NCI-H187 (cell line): Measurements from ENCODE around the gene DLGAP1.
A peak's percentile ranks its signal among the peaks of the same experiment; 100 is the strongest.
"Not testable (repeated sequence)": the region's sequence is repeated elsewhere in the genome, so short reads cannot be mapped to it uniquely, and the experiment has no call there.

Source experiments
- DNase-seq, 2 experiments: peaks; one replicate each; lab custom pipeline; 2025; lab: John Stamatoyannopoulos, UW

DLGAP1 gene

DNA sequence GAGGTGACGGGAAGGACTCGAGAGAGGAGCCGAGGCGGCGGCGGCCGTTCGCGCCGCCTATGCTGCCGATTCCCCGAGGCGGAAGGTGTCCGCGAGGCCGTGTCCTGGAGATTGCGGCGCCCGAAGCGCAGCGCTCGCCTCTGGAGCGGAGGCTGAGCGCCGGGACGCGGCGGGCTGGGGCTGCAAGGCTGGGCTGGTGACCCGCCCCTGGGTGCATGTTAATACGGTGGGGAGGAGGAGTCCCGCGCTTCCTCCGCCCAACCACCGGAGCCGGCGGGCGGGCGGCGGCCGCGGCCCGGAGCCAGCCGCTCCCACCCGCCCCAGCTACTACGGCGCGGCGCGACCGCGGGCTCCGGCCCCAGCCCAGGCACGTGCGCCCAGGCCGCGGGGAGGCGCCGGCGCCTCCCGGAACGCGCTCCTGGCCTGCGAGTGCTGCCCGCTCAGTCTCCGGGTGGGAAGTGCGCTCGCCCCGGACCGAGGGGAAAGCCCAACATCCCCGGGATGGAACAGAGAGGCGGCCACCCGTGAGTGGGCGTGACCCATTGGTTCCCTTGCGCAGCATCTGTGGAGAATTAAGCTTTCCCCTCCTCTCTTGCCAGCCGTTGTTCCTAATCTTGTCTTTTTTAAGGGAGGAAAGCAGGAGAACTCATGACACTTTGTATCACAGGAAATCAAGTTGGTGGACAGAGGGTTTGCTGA lies at the start of gene DLGAP1:
DLGAP1 (minus strand) TSS at position 195 of the 699 bp plus-strand sequence.
- DNase-seq = peak in 1 of 2 experiments; percentile 36

DNA sequence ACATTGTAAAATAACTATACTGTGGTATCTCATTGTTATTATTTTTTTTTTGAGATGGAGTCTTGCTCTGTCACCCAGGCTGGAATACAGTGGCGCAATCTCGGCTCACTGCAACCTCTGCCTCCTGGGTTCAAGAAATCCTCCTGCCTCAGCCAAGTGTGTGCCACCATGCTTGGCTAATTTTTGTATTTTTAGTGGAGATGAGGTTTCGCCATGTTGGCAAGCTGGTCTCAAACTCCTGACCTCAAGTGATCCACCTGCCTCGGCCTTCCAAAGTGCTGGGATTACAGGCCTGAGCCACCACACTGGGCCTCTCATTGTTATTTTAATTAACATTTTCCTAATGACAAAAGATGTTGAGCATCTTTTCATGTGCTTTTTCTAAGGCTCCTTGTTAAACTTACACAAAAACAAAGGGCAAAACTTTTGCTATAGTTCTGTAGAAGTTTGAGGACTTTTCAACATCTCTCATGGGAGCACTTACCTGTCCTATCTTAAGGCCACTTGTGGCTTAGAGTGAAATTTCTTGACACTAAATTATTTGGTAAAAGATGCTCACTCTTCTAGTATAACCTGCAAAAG lies 39.7 kb upstream of the DLGAP1 start:
- DNase-seq = not testable (repeated sequence)

DNA sequence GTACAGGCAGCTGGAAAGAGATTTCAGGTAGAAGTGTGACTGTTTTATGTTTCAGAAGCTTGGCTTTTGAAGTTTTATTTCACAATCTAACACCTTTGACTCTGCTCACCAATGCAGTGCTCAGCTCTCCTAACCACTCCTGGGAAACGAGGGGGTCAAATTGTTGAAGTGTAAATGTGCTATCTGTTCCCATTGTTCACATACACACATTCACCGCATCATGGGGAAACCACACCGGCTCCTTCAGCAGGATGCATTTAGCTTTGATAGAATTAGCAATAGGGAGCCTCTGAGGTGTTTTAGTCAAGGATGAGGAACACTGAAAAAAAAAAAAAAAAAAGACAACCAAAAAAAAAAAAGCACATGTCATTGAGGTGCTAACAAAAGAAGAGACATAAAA lies 13.4 kb upstream of the DLGAP1 start:
- DNase-seq = no peak

DNA sequence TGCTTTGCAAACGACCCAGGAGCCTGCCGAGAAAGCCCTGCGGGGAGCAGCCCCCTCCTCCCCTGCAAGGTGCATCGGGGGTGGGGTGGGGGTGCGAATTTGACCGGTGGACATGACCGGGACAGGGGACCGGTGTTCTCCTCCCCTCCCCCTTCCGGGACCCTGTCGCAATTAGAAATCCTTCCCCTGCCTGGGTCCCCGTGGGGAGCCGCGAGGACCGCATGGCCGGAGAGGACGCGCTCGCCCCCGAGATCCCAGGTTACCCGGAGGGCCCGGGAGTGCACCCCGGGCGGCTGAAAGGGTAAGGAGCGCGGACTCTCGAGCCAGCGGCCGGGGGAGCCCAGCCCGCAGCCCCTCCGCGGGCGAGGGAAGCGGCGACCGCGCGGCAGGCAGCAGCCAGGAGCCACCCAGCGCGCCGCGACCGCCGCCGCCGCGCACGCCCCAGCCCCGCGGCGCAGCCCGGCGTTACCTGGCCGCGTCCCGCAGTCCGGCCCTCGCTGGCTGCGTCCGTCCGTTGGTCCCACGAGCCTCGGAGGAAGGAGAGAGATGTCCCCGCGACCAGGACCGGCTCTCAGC lies 482 bp downstream of the DLGAP1 start:
- DNase-seq = no peak

DNA sequence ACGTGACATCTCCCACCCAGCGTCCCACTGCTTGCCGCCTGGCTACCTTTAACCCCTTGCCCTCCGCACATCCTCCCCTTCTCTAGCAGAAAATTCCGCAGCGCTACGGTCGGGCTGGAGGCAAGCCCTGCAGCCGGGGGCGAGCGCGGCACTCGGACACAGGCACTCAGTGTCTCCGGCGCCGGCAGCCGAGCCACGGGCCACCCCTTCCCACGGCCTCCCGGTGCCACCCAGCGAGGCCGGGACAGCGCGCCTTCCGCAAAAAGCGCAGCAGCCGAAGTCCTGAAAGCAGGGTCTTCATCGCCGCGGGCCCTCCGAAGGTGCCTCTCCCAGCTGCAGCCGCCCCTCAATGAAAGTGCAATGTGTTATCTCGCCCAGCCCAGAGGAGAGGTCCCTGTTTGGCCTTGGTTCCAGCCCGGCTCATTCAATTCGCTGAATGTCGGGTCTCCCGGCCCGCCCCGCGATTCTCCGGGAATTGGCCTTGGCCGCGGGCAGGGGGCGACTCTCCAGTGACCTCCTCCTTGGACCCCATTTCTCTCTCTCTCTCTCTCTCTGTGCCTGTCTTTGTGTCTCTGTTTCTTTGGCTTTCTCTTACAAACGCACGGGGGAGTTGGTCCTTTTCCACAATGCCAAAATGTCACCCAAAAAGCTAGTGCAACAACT lies 1.1 kb downstream of the DLGAP1 start:
- no peak for DNase-seq

DNA sequence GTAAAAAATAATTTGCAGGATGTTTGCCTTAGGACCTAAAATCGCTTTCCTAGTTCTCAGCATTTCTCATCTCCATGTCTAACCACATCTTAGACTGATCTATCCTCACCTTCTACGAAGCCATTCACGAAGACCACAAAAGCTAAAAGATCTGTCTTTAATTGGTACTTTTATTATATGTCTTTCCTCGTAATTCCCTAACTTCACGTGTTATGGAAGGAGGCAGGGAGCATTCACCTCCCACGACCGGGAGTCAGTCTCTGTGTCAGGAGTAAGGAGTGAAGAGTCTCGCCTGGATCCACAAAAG lies 1.6 kb downstream of the DLGAP1 start:
- no peak for DNase-seq

DNA sequence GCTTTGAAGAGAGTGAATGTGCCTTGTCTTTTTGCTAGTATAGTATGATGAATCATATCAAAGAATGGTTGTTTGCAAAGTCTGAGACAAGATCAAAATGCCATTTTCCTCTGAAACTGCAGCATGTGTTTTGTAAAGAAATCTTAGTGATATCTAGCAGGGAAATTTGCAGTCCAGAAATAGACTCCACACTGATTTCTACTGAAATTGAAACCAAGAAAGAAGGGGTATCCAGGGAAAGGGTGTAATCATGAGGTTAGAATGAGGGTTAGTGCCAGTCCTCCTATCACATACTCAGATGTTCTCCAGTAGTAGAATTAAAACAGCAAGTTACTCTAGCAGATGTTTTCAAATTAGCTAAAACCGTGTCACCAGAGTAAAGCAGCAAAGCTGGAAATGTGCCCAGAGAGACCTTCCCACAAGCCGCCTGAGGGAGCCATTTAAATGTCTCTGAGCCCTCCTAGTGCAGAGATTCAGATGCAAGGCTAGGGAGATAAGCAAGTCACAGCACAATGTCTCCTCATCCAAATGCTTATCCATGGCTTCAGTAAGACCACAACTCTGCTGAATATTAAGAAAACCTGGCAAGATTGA lies 4.9 kb downstream of the DLGAP1 start:
- no peak for DNase-seq

DNA sequence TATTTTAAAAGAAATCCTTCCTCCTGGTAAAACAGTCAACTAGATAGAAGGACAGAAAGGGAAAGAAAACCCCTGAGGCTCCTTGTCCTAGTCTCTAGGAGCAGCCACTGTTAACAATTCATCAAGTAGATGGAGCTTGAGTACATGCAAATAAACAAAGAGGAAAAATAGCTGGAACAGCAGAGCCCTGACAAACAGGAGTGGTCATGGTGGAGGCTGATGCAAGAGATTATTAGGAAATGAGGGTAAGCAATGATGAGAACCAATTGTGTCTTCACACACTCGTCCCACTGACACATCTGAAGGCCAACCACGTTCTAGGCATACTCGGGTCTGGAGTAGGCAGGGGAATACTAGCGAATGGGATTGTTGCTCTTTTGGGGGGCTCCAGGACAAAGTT lies 9.2 kb downstream of the DLGAP1 start:
- DNase-seq = no peak

DNA sequence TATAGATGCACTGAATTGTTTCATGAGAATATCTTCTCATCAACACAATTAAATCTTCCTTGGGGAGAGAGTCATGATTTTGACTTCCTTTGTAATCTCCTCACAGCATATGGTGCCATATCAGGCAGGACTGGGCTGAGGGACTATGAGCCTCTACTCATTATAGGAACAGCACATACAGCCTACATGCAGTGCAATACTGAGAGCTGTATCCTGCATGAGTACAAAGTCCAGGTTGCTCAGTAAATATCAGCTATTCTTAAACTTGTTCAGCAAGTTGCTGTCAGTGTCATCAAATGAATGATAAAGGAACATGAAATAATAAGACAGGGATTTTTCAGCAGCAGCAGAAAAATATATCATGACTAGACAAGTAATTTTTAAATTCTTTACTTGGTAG lies 10.8 kb downstream of the DLGAP1 start:
- DNase-seq = no peak

DNA sequence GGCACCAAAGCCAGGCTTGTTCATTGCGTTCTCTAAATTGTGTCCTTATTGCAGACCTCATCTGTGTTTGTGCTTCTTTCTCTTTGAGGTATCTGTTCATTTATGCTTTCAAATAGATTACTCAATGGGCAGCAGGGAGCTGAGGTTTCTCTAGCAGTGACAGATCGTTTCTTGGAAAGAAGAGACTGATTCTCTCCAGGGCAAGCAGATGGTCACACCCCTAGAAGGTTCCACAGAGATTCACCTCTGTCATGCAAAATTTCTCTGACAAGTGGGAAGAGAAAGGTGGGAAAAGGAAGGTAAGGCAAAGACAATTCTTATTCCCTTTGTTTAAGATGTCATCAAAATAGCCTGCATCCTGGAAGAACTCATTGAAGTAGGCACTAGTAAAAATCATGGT lies 14.0 kb downstream of the DLGAP1 start:
- no peak for DNase-seq

DNA sequence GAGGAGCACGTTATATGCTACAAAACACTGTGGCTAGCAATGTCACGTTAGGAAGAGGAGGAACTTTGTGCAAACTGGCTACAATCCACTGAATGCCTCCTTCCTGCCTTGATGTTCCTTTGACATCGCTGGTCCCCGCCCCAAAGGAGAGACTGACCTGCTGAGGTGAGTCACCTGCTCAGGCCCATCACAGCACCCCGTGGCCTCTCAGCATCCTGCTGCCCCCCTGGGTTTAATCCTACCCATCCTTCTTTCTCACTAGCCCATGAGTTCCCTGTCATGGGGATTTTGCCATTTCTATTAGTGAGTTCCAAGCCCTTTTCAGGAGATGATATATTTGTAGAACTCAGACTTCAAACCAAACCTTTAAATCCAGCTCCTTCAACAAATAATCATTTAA lies 16.2 kb downstream of the DLGAP1 start:
- DNase-seq = no peak

DNA sequence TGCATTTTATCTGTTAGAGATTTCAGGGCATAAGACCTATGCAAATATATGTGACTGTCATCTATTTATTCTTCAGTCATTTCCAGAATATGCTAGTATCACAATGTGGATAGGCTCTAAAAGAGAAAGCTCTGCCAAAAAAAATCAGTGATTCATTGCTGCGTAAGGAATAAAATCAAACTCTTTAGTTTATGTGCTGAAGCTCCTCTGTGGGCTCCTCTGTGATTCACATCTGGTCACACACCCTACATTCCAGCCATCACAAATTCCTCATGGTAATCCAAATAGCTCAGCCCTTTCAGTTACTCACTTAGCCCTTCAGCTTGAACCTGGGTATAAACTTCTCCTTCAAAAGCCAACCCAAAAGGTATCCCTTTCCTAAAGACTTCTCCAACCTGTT lies 21.4 kb downstream of the DLGAP1 start:
- DNase-seq = no peak

DNA sequence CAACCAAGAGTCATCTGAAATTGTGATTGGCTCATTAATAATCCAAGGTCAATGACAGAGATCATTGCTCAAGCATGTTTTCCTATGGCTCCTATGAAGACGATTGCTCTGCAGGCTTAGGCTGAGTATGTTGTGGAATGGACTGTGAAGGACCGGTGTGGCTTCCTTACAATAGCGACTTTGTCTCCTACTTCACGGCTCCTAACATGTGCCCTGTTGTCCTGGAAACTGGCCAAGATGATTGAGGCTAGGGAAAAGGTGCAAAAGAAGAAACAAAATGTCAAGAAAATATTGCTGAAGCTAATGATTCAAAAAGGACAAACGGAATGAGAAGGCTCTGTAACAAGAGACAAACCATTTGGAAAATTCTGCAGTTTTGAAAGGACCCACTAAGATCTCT lies 24.3 kb downstream of the DLGAP1 start:
- no peak for DNase-seq

DNA sequence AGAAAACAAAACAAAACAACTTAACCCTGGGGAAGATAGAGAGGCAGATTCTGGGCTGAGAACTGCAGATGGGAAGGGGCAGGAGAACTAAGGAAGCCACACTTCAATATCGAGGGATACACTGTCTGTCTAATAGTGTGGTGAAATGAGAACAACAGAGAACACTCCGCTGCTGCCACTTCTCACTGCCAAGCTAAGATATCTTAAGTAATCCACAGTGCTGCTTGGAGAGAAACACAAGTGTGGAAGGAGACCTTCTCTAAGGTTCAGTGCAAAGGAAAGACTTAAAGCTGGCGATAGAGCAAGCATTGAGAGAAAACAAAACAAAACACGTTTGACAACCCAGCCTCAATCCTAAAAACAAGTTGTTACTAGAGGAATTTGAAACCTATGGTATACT lies 37.4 kb downstream of the DLGAP1 start:
- DNase-seq = no peak

DNA sequence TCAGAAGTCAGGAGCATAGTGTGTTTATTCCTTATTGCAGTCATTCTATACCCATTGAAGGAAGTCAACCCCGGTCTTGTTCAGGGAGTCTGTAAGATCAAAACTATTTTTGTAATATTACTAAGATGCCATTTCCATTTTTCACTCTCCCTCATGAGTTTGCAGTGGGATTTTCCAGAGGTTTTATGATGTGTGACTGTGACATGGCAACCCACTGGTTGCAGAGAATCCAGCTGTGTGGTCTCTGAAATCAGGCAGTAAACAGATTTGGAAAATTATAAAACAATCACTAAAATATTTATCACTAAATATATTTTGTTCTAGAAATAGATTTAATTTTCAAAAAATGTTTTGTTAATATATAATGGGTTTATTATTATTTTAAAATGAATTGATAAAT lies 38.1 kb downstream of the DLGAP1 start:
- DNase-seq = no peak

DNA sequence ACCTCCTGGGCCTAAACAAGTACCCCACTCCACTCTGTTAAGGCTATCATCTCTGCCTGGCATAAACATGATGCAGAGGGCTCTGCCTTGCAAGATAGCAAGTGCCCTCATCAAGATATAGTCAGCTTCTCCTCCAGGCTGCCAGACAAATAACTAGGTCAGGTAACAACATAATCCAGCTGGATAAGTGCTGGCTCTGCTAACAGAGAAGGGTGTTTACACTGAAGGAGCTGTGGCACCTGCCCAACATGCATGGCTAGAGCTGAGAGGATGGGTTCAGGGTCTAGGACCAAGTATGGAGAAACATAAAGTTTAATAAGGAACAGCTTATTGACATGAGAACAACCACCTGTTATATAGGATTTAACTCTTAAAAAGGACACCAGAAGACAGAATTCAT lies 42.8 kb downstream of the DLGAP1 start:
- DNase-seq = no peak

DNA sequence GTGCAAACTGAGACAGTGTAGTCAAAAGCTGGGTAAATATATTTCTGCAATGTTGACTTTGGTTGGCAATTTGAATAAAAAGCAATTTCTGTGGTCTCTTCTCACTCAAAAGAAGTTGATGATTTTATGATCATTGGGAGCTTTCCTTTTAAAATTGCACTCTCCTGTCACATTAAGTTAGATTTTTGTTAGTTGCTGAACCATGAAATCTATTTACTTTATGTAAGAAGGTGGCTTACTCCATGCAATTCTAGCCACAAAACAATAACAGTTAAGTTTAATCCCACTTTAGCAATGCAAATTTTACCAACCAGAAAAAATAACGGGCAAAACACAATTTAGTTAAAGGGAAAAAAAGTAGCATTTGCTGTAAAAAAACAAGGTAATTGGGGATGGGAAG lies 48.3 kb downstream of the DLGAP1 start:
- DNase-seq = no peak

DNA sequence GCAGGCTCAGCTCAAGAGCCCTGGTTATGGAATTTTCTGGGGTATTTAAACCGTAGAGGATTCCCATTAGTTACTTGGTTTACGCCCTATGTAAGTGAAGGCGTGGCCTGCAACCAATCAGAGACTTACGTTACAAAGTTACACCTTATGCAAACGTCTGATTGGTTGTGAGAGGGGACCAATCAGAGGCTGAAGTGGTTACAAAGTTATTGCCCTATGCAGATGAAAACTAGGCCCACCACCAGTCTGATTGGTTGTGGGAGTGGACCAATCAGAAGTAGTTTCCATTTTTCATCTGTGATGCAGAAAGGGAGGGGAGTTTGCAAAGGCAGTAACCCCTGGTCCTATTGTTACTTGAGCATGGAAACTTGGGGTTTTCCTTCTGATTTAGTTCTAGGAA lies 49.1 kb downstream of the DLGAP1 start:
- no peak for DNase-seq

DNA sequence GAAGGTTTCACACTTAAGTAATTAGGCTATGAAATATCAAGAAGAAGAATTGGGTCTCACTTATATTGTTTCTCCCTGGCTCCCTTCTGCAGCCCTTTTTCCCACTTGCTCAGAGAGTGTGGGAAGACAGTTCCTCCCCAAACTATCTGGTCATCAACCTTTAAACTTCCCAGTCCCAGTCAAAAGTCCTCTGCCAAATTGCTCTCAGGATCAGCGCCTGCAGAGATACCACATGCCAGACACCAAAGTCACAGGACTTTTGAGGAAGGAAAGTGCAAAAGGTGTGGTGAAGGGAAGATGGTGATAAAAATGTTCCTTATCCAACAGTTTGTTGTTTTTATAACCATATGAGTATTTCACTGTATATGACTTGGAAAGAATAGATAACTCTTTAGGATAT lies 51.3 kb downstream of the DLGAP1 start:
- no peak for DNase-seq

DNA sequence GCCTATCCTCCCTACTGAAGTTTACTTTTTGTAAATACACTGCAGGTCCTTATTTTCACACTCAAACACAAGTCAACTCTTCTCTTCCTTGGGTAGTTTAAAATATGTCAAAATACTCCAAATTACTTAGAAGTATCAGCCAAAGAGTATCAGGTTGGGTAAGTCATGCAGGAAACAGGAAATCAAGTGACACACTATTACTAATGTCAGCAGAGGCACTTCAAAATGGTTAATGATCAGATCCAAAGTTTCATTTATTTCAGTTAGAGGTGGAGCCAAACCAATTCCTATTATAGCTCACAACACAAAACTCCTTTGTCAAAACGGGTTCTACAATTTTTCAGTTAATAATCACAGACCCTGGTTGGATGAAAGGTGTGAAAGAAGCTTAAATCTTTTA lies 54.2 kb downstream of the DLGAP1 start:
- no peak for DNase-seq

DNA sequence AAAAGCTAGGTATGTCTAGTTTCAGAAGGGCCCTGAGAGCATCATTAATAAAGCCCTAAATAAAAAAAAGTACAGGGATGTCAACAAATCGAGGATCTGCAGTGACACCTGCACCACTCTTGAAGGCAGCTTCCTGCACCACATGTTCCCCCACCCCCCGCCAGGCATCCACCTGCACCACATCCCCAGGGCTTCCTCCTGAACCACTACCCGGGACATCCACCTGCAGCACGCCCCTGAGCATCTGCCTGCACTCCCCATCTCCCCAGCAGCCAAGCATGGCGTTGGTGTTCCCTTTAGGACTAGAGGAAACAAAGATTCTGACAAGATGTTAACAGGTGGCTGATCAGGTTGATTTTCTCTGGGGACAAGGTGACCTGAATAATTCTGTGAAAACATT lies 55.2 kb downstream of the DLGAP1 start:
- no peak for DNase-seq

DNA sequence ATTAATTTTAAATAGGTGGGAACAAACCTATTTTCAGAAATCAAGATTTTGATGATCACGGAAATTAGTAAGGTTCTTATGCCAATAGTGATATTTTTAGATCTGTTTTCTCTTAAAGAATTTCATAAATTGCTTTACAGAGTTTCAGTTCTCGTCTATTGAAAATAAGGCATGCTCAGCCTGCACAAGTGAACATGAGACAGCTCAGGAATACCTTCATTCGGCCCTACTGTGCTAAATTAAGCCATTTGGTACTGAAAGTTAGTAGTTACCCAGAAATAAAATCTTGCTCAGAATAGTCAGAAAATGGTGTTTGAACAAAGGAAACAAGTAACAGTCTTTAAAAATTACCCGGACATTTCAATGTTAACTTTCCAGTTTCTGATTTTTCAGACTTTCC lies 60.4 kb downstream of the DLGAP1 start:
- DNase-seq = no peak

DNA sequence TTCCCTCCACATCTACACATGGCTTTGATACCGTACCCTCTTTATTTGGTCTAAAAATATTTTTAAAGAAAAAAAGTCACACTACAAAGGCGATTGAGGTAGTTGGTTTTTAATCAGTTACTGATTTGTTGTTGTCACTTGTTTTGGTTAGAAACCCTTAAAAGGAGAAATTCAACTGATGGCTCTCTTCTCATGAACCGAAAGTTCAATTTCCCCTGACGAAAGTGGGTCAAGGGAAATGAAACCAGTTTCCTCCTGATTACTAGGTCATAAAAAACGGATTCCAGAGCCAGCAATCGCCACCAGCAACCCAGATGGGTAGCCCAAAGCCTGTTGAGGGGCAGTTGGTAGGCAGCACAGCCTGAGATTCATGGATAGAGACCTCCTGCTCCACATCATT lies 63.2 kb downstream of the DLGAP1 start:
- no peak for DNase-seq
